ENCODE results near the gene ZNF699.
A peak's percentile ranks its signal among the peaks of the same experiment; 100 is the strongest.
"Not testable (repeated sequence)": the region's sequence is repeated elsewhere in the genome, so short reads cannot be mapped to it uniquely, and the experiment has no call there.

Gene ZNF699

DNA sequence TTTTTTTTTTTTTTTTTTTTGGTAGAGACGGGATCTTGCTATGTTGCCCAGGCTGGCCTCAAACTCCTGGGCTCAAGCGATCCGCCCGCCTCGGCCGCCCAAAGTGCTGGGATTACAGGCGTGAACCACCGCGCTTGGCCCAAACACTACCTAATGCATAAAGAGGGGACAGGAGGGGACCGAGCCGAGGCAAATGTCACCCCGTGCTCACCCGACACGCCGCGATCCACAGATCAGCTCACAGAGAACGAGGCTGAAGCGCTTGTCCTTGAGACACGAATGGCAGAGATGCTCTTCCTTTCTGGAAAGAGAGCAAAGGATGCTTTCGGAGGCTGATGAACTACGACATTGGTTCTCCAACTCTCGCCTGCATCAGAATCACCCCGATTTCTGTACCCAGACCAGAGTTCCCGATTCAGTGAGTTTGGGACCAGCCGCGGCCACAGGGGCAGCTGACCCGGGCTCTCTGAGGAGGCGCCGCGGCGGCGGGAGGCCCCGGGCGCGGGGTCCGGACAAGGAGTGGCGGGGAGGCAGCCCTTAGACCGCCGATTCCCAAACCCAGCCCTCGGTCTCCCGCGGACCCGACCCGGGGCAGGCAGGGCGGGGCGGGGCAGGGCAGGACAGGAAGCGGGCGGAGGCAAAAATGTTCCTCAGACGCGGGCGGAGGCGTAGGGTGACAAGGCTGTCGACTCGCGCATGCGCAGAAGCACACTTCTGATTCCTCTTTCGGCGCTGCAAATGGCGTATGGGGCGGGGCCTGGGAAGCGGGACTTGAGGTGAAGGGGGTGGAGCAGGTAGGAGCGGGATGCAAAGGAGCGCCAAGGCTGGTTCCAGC, at the start of gene ZNF699:
Gene ZNF699 (minus strand): TSS at position 700 of the 835 bp plus-strand sequence. CDS start 4,719 bp downstream, outside the sequence.
- DNase-seq = peak; percentile 98

GRCh38 chr19:9354651-9355050, 45.0 kb upstream of the ZNF699 start:
- DNase-seq = no peak

DNA sequence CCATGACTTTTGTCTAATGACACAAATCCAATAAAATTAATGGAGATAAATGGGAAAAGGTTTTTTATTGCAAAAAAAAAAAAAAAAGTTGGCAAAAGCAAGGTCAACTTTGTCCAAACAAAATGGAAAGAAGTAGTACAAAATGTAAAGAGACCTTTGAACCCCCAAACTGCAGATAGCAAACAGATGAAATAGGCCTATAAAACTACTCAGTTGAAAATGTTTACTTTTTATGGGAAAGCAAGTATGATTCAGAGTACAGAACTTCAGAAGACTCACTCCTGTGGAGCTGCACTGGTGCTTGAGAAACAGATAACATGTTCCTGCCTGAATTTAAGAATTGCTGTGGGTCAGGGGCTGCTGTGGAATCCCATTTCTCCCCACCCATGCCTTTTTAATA, 43.4 kb upstream of the ZNF699 start:
- no peak for DNase-seq

- no peak for DNase-seq
Measured at GRCh38 chr19:9352505-9352904, 42.9 kb upstream of the ZNF699 start.

- DNase-seq = no peak
Measured at GRCh38 chr19:9348671-9349070, 39.0 kb upstream of the ZNF699 start.

GRCh38 chr19:9348253-9348652, 38.6 kb upstream of the ZNF699 start:
- no peak for DNase-seq

DNA sequence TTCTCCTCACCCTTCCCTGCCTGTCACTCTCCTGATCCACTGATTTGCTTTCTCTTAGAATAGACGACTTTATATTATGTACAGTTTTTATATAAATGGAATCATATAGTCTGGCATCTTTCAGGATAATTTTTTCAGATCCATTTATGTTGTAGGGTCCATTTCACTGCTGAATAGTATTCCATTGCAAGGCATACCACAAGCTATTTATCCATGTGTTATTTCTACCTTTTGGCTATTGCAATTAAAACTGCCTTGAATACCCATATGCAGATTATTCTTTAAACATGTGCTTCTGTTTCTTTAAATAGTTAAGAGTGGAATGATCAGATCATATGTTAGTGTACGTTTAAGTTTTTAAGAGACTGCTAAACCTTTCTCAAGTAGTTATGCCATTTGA, 35.4 kb upstream of the ZNF699 start:
- no peak for DNase-seq

GRCh38 chr19:9342610-9343304, 33.1 kb upstream of the ZNF699 start:
- DNase-seq = no peak

GRCh38 chr19:9329999-9330398, 20.4 kb upstream of the ZNF699 start:
- DNase-seq = no peak

DNA sequence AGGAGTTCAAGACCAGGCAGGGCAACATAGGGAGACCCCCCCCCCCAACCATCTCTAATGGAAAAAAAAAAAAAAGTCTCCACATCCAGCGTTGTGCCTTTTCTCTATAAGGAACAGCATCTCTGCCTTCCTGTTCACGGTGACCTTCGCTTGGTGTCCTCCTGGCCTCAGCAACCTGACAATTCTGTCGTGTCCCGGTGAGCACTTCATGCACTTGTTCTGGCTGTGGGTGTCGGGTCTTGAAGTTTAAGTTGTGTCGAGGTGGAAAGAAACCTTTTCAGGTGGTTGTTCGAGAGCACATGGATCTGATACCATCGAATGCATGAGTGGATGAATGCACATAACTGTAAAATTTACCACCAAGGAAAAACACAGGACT, 14.9 kb upstream of the ZNF699 start:
- DNase-seq = no peak

DNA sequence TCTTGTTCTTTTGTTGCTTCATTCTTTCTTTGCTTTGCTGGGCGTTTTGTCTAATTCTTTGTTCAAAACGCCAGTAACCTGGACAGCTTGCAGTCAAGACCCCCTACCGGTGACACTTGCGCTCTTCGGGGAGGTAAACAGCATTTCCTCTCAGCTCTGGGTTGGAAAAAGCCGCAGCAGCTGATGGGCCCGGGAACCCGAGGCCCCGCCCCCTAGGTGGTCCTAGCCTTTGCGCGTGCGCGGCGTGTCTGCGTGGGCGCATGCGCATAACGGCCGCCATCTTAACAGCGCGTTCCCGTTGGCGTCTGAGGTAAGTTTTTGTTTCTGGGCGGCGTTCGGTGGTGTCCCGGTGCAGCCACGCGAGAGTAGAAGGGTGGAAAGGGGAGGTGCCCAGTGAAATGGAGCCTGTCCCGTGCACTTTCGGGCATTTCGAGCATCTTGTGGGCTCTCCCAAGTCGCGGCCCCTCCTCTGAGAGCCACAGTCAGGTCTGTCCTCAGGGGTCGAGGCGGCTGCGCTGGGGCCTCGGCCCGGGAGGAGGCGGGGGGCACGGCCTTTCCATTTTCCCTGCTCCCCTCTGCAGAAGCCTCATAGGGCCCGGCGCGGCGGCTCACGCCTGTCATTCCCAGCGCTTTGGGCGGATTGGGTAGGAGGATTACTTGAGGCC, 14.4 kb upstream of the ZNF699 start, which contains the start of gene ZNF559:
Gene ZNF559 (plus strand): TSS at position 261 of the 665 bp plus-strand sequence. CDS start 14,371 bp downstream, outside the sequence.
- DNase-seq = peak; percentile 98

- DNase-seq = no peak
Measured at GRCh38 chr19:9323557-9323918, 13.9 kb upstream of the ZNF699 start.

GRCh38 chr19:9322201-9322600, 12.6 kb upstream of the ZNF699 start:
- not testable (repeated sequence) for DNase-seq

GRCh38 chr19:9321756-9322155, 12.1 kb upstream of the ZNF699 start:
- DNase-seq = not testable (repeated sequence)

DNA sequence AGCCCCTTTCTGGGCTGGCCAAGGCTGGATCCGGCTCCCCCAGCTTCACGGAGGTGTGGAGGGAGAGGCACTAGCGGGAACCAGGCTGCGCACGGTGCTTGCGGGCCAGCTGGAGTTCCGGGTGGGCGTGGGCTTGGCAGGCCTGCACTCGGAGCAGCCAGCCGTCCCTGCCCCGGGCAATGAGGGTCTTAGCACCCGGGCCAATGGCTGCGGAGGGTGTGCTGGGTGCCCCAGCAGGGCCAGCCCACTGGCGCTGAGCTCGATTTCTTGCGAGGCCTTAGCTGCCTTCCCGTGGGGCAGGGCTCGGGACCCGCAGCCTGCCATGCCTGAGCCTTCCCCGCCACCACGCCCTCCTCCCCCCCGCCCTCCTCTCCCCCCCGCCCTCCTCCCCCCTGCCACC, 11.7 kb upstream of the ZNF699 start:
- no peak for DNase-seq

DNA sequence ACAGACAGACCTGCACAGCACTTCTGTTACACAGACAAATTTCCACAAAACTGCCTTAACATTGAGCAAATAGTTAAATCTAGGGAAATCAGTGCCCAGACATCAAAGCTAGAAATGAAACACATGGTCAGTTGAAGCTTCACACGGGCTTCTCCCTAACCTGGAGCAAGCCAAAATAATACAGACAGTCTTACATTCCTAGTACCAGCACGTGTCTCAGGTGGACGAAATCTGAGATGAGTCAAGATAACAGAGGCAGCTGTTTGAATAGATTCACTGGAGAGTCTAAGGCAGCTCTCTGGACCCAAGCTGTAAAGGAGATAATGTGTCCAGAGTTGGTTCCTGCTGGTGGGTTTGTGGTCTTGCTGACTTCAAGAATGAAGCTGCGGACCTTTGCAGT, 4.1 kb upstream of the ZNF699 start:
- DNase-seq = no peak

DNA sequence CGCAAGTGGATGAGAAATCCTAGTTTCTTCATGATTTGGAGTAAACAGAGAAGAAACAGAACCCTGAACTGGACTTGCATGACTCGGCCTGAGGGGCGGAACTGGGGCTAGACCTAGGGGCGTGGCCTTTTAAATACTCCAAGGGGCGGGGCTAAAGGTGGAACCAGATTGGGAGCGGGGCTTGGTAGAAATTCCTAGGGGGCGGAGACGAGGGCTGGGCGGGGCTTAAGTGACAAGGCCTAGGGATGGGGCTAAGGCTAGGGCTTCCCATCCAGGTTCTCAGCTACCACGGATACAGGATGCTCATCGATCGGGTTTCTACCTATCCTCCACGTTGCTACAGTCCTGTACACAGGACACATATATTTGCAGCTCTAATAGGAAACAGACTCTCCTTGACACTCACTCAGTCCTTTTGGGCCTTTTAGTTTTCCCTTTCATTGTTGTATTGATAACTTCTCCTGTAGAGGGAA, 372 bp upstream of the ZNF699 start:
- DNase-seq = no peak

GRCh38 chr19:9308091-9308770, 1.4 kb downstream of the ZNF699 start:
- DNase-seq = no peak

DNA sequence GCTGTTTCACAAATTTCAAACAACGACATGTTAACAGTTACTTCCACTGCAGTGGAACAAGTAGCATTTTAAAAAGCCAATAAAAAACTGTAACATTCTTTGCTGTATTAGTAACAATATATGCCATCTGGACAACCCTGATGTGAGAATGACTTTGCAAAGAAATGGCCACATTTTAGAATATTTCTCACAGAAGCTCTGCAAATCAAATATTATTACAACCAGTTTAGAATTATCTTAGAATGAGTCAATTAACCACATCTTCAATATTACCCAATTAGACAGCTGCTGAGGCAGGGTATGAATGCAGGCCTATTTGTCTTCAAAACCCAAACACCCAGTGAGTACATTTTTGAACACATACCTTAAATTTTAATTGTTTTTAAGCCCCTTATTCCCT, 3.2 kb downstream of the ZNF699 start:
- DNase-seq = no peak

GRCh38 chr19:9296336-9296735, 13.3 kb downstream of the ZNF699 start:
- no peak for DNase-seq

GRCh38 chr19:9295411-9295849, 14.2 kb downstream of the ZNF699 start:
- no peak for DNase-seq

GRCh38 chr19:9289231-9289884, 20.3 kb downstream of the ZNF699 start:
- DNase-seq = no peak

Measured in right hindlimb (tissue), 1 donor.